Activated CD8-positive, alpha-beta memory T cell treated with anti-CD3 and anti-CD28 coated beads for 48 hours (primary cell): Measurements from ENCODE around the gene GRIK4.

Experiments
- DNase-seq, 3 experiments: peaks; one replicate each; pipeline ENCODE4 v3.0.0-alpha.2; 2020; ENCODE audit warnings: low read depth in 2 of 3, low spot score in 2 of 3

Gene GRIK4

DNA sequence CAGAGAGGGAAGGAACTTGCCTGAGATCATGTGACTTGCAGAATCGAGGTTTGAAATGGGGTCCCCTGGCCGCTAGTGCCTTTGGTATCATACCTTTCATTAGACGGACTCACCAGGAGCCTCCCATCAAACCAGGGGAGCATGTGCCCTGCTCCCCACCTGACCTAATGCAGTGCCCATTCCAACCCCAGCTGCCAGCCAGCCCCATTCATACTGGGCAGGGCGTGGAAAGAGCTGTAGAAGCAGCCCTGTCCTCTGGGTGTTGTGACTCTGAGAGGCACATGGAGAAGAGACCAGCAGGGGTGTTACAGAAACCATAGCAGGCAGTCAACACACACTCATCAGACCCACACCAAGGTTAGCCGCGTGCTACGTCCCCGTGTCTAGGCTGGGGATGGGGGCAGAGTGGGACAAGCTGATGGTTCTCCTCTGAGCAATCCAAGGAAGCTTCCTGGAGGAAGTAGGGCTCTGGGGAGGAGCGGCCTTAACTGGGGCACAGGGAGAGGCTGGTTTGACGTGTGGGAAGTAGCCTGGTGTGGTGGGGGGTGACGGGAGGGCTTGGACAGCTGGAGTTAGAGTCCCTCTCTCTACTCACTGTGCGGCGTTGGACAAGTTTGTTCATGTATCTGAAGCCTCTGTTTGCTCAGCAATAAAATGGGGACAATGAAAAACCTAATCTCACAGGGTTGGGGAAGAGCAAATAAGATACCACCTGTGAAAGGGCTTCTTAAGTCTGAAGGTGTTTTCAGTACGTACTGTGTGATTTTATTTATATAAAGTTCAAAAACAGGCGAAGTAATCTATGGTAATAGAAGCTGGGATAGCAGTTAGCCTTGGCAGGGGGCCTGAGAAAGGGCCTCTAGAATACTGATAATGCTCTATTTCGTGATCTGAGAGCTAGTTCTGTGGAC lies 14.0 kb downstream of the GRIK4 start:
- no peak for DNase-seq

DNA sequence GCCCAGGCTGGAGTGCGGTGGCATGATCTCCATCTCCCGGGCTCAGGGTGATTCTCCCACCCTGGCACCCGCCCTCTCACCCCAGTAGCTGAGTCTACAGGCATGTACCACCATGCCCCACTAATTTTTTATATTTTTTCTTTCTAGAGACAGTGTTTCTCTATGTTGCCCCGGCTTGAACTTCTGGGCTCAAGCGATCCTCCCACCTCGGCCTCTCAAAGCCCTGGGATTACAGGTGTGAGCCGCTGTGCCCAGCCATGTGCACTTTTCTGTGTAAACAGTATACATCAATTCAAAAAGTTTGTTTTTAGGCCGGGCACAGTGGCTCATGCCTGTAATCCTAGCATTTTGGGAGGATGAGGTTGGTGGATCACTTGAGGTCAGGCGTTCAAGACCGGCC lies 14.7 kb downstream of the GRIK4 start:
- no peak for DNase-seq

DNA sequence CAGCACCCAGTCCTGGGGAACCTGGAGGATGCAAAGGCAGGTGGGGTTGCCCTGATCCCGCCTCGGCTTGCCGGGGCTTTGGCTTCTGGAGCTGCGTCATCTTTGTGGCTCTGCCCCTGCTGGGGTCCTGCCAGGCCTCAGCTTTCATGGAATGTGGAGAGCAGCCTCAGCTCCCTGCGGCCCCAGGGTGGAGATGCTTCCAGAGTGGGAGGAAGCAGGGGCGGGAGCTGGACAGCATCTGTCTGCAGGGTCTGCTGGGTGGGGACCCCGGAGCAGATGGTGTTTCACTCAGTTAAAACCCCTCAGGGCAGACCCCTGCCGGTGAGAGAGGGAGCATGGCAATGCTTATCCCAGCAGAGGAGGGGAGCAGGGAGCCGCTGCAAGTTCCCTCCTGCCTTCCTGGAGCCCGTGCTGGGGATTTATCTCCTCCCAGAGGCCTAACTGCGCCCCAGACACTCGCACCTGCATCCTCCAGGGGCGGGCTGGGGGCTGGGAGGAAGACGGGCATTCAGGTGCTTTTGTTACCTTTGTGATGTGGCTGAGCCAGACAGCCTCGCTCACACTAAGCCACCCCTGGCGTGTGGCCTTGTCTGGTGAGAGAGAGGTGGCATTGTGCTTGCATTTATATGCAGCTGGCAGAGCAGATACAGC lies 15.7 kb downstream of the GRIK4 start:
- DNase-seq, result no peak

DNA sequence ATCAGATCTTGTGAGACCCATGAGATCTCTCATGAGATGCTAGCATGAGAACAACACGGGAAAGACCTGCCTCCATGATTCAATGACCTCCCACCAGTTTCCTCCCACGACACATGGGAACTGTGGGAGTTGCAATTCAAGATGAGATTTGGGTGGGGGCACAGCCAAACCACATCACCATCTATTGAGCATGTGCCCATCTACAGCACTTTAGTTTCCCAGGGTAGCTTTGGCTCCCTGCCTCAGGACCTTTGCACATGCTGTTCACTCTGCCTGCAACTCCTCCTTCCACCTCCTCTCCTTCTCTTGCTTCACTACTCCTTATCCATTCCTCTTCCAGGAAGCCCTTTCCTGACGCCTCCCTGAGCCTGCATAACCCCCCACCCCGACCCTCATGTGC lies 17.2 kb downstream of the GRIK4 start:
- no peak for DNase-seq

- no peak for DNase-seq
Observed at GRCh38 chr11:120529214-120529613, 17.7 kb downstream of the GRIK4 start.

DNA sequence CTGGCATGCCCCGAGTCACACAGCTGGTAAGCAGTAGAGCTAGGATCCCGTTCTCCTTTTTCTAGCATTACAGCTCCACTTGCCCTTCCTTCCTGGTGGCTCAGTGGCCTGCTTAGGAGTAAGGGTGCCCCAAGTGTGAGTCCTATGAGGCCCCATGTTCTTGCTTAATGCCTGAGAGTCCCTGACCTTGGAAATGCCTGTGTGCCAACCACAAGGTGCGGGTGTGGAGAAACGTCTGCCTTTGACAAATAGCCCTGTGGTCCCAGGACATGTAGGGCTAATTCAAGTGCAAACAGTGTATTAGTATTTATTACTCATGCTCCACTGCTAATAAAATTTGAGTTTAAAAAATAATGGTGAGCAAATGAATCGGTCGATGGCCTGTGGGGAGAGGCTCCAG lies 18.4 kb downstream of the GRIK4 start:
- DNase-seq, result no peak

- no peak for DNase-seq
Observed at GRCh38 chr11:120532082-120532831, 20.7 kb downstream of the GRIK4 start.

GRCh38 chr11:120532832-120533196 lies 21.3 kb downstream of the GRIK4 start:
- no peak for DNase-seq

- DNase-seq, result no peak
Observed at GRCh38 chr11:120536091-120536796, 24.7 kb downstream of the GRIK4 start.

- no peak for DNase-seq
Observed at GRCh38 chr11:120536797-120537169, 25.2 kb downstream of the GRIK4 start.

DNA sequence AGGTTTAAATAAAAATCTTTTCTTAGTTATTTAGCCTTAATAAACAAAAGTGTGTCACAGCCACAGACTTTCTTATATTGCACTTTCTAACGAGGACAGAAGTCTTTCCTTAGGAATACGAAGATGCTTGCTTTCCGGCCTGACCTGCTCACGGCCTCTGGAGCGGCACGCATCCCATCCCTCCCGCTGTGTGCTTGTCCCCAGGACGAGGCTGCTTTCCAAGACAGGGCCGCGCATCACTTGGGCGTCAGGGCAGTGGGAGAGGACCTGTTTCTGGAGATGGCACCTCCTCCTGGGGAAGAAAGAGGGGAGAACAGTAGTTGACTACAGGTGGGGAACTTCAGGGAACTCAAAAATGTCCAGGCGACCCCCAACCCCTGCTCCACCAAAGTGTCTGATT lies 26.4 kb downstream of the GRIK4 start:
- DNase-seq, result no peak

- DNase-seq, result no peak
Observed at GRCh38 chr11:120538707-120539106, 27.2 kb downstream of the GRIK4 start.

DNA sequence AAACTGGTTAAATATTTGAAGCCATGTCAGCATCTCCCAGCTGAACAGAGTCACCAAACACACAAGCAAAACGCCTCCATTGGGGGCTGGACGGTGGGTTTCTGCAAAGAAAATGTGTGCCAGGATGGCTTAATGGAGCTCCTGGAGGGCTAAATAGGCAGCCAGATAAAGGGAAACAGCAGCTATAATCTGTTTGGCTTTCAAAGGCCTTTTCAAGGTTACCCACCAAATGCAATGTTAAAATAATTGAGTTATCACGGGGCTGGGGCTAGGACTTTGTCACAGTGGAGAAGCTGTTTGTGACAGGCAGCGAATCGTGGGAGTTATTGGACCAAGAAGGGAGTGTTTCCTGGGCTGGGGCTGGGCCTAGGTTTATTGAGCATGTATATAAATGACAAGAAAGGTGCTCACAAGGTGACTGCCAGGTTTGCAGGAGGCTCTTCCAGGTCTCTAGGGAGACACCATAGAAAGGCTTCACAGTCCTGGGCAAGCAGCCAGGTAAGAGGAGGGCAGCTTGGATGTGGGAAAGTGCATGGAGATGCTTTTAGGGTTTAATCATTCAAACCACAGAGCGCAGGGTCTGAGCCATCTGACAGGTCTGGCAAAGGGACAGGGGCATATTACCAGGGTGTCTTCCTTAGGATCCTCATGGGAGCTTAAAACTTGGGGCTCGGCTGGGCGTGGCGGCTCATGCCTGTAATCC lies 28.3 kb downstream of the GRIK4 start:
- DNase-seq, result no peak

GRCh38 chr11:120540744-120541465 lies 29.4 kb downstream of the GRIK4 start:
- DNase-seq, result no peak

- DNase-seq, result no peak
Observed at GRCh38 chr11:120543521-120544215, 32.1 kb downstream of the GRIK4 start.

DNA sequence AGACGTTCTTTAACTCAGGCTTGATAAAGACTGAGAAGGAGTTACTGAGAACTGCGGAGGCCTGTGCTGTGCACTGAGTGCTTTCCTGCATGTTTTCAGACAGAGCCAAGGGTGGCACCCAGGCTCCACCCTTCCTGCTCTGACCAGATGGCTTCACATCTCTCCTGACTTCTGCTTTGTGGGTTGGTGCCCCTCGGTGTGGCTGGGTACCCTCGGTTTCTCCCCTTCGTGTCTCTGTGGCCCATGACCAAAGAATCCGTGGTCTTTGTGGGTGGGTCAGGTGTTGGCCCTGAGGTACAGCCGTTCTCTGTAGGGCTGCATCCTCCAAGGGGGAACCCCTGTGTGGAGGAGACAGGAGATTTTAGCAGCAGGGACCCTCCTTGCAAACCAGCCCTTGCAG lies 34.3 kb downstream of the GRIK4 start:
- no peak for DNase-seq

- no peak for DNase-seq
Observed at GRCh38 chr11:120546312-120547205, 35.0 kb downstream of the GRIK4 start.

DNA sequence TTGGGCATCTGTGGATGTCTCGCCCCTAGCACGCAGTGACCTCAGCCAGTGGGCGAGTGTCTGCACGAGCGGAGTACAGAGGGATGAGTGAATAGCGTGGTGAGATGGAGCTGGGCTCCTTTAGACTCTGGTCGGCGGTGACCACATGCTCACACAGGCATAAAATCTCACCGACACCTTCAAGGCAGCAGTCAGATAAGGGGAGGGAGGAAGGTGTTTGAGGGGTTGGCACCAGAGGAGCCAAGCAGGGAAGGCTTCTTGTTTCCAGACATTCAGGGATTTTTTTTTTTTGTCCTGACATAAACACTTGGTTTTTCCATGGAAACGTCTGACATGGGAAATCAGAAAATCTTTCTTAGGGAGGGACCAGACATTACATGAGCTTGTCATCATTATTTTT lies 35.8 kb downstream of the GRIK4 start:
- no peak for DNase-seq
